Measurements from ENCODE around the gene GAS2L3.

GRCh38 chr12:100651108-100651507 lies 77.6 kb downstream of the GAS2L3 start:
- TF ChIP-seq CTCF (IDR thresholded peaks at IDR 0.05), result no peak
- no peak for TF ChIP-seq EZH2 (IDR thresholded peaks at IDR 0.05; ENCODE audit: borderline replicate concordance, insufficient read depth, low read depth, low read length, poor library complexity, severe bottlenecking)
